ENCODE measurements around the gene CDC25A. TPM values are rescaled to one million over a fixed set of nuclear protein-coding genes. Genes with fewer than 3 reads are reported as not detected.

CDC25A gene
- total and polyA plus RNA-seq, 2 of the 13 experiments (the other 11 are each of a cell fraction or from before 2014, with no cell fraction given), result 7.9 to 45.4 TPM

DNA sequence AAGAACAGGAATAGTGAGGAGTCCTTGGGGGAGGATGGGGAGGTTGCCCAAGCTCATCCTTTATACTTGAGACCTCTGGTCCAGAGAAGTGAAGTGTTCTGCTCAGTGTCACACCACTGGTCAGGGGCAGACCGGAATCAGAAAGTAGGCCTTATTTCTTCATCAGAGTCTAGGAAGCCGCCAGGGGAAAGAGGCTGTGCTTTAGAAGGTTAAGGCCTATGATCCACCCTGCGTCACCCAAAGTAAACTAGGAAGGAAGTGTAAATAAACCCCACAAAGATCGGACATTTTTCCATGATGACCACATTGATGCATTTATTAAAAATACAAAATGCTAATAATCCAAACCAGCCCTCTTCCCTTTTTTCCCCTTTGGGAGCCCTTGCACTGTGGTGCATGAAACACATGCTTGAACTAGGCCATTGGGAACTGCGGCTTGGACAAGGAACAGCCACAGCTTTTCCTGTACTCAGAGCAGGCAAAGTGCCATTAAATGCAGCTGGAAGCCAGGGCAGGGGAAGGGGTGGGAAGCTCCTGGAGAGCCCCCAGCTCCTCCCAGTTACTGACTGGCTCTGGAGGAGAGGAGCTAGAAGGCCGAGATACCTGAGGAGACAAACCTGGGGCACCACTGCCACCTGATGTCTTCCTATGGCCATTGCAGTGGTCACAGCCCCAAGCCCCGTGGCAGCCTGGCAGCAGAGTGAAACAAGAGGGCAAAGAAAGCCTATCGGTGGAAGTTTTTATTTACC, 37.0 kb downstream of the CDC25A start (continued):
- TF ChIP-seq, protein P1, sequence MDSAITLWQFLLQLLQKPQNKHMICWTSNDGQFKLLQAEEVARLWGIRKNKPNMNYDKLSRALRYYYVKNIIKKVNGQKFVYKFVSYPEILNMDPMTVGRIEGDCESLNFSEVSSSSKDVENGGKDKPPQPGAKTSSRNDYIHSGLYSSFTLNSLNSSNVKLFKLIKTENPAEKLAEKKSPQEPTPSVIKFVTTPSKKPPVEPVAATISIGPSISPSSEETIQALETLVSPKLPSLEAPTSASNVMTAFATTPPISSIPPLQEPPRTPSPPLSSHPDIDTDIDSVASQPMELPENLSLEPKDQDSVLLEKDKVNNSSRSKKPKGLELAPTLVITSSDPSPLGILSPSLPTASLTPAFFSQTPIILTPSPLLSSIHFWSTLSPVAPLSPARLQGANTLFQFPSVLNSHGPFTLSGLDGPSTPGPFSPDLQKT (CRISPR knock-in tag; IDR thresholded peaks at IDR 0.05; ENCODE audit: borderline replicate concordance), result no peak
- TF ChIP-seq RAD51 (IDR thresholded peaks at IDR 0.05; ENCODE audit: borderline replicate concordance) (no peak), ZFP82 (CRISPR knock-in tag; IDR thresholded peaks at IDR 0.05; ENCODE audit: borderline replicate concordance) (no peak), ATF1 (CRISPR knock-in tag; IDR thresholded peaks at IDR 0.05) (no peak), HOXA5 (CRISPR knock-in tag; IDR thresholded peaks at IDR 0.05) (no peak), TOPORS (CRISPR knock-in tag; IDR thresholded peaks at IDR 0.05) (no peak), ISX (CRISPR knock-in tag; conservative IDR thresholded peaks at IDR 0.05) (no peak), SAP130 (CRISPR knock-in tag; IDR thresholded peaks at IDR 0.05; ENCODE audit: low read depth) (0 out of 2 replicates have a peak, but pooled peaks have one; percentile 46), ZKSCAN8 (CRISPR knock-in tag; IDR thresholded peaks at IDR 0.05; ENCODE audit: borderline replicate concordance) (no peak), RFX5 (IDR thresholded peaks at IDR 0.05; ENCODE audit: low read depth, low read length) (no peak), SETDB1 (CRISPR knock-in tag; IDR thresholded peaks at IDR 0.05; ENCODE audit: borderline replicate concordance) (no peak), POGZ (CRISPR knock-in tag; IDR thresholded peaks at IDR 0.05) (peak; percentile 37; the same call in 1 of the 2 replicates), ZNF501 (CRISPR knock-in tag; IDR thresholded peaks at IDR 0.05) (no peak; the same call in 1 of the 2 replicates), FOXO1 (CRISPR knock-in tag; IDR thresholded peaks at IDR 0.05) (0 out of 2 replicates have a peak, but pooled peaks have one; percentile 5), MYC (CRISPR knock-in tag; IDR thresholded peaks at IDR 0.05; ENCODE audit: borderline replicate concordance) (no peak; the same call in 1 of the 2 replicates), ASH2L (IDR thresholded peaks at IDR 0.05; ENCODE audit: insufficient read length, low read depth, low read length) (peak; percentile 46), GATAD2A (CRISPR knock-in tag; IDR thresholded peaks at IDR 0.05) (peak; percentile 45), ZNF605 (CRISPR knock-in tag; IDR thresholded peaks at IDR 0.05) (peak; percentile 42; the same call in 1 of the 2 replicates), RFX1 (IDR thresholded peaks at IDR 0.05) (no peak), NR2C2 (CRISPR knock-in tag; IDR thresholded peaks at IDR 0.05; ENCODE audit: borderline replicate concordance) (no peak), ZNF337 (CRISPR knock-in tag; IDR thresholded peaks at IDR 0.05; ENCODE audit: borderline replicate concordance, low read depth) (no peak), ZNF510 (CRISPR knock-in tag; IDR thresholded peaks at IDR 0.05; ENCODE audit: low read depth) (no peak)
- TF ChIP-seq, protein P2, sequence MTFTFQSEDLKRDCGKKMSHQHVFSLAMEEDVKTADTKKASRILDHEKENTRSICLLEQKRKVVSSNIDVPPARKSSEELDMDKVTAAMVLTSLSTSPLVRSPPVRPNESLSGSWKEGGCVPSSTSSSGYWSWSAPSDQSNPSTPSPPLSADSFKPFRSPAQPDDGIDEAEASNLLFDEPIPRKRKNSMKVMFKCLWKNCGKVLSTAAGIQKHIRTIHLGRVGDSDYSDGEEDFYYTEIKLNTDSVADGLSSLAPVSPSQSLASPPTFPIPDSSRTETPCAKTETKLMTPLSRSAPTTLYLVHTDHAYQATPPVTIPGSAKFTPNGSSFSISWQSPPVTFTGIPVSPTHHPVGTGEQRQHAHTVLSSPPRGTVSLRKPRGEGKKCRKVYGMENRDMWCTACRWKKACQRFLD (CRISPR knock-in tag; IDR thresholded peaks at IDR 0.05; ENCODE audit: borderline replicate concordance), result no peak
- TF ChIP-seq, protein P3, sequence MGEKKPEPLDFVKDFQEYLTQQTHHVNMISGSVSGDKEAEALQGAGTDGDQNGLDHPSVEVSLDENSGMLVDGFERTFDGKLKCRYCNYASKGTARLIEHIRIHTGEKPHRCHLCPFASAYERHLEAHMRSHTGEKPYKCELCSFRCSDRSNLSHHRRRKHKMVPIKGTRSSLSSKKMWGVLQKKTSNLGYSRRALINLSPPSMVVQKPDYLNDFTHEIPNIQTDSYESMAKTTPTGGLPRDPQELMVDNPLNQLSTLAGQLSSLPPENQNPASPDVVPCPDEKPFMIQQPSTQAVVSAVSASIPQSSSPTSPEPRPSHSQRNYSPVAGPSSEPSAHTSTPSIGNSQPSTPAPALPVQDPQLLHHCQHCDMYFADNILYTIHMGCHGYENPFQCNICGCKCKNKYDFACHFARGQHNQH (CRISPR knock-in tag; IDR thresholded peaks at IDR 0.05), result peak; percentile 40; the same call in 1 of the 2 replicates
- TF ChIP-seq, protein P4, sequence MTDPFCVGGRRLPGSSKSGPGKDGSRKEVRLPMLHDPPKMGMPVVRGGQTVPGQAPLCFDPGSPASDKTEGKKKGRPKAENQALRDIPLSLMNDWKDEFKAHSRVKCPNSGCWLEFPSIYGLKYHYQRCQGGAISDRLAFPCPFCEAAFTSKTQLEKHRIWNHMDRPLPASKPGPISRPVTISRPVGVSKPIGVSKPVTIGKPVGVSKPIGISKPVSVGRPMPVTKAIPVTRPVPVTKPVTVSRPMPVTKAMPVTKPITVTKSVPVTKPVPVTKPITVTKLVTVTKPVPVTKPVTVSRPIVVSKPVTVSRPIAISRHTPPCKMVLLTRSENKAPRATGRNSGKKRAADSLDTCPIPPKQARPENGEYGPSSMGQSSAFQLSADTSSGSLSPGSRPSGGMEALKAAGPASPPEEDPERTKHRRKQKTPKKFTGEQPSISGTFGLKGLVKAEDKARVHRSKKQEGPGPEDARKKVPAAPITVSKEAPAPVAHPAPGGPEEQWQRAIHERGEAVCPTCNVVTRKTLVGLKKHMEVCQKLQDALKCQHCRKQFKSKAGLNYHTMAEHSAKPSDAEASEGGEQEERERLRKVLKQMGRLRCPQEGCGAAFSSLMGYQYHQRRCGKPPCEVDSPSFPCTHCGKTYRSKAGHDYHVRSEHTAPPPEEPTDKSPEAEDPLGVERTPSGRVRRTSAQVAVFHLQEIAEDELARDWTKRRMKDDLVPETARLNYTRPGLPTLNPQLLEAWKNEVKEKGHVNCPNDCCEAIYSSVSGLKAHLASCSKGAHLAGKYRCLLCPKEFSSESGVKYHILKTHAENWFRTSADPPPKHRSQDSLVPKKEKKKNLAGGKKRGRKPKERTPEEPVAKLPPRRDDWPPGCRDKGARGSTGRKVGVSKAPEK (CRISPR knock-in tag; IDR thresholded peaks at IDR 0.05; ENCODE audit: borderline replicate concordance), result no peak
